HG03064 (cell line): Measurements from ENCODE around the gene CACNA2D4.

ENCODE experiments used
- ATAC-seq: cut with Tn5 transposase; IDR thresholded peaks from one replicate; pipeline ENCODE4 v1.9.1; 2021; ENCODE audit warnings: low read depth; ENCODE audit not compliant: unreplicated experiment

The CACNA2D4 gene

DNA sequence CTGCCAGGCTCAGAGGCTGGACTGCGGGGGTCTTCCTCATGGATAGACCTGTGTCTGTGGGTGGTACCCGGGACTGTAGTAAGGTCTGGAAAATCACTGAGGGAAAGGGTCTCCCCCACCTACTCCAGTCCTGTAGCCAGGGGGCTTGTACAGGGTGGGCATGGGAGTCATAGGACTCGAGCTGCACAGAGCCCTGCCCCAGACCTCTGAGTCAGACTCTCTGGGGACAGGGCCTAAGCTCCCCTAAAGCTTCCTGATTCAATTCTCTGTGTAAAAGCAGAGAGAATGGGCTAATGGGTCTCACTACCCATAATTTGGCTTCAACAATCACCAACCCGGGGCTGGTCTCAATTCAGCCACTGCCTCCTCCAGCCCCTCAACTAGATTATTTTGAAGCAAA, 71.0 kb downstream of the CACNA2D4 start:
- no peak for ATAC-seq

DNA sequence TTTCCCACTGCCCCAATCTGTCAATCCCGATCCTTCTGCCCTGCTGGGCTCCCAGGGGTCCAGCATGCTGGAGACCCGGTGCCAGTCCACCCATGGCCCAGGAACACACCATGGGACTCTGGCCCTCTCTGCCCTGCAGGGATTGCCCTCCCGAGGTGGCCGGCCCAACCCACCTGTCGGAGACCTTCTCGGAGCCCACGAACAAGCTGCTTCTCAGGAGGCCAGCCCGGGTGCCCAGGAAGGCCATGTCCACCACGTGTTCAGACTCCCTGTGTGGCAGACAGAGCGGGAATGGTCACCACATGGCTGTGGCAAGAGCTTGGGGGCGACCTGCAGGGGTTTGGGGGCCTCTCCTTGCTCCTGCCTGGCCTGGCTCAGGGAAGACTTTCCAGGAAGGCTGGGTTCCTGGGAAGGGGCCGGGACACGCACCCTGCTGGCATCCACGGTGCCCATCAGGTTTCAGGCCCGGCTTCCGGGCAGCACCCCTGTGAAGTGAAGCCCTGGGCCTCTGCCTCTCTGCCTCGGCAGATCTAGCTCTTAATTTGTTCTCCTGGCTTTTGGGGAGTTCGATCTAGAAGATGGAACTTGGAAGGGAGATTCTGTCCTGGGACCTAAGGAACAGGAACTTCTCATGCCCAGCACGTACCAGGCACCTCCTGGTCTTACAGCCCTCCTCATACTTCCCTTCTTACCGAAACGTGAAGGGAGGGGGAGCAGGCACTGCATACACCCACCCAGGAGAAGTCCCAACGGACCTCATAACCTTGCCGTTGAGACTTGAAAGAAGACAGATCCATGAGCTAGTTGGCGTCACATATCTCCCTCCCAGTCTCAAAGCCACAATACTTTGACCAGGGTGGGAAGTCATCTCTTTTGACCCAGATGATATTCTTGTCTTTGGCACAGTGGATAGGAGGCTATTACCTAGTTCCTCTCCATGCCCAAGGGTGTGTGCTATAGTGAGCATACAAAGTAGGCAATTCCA, 71.7 kb downstream of the CACNA2D4 start:
- ATAC-seq = no peak

DNA sequence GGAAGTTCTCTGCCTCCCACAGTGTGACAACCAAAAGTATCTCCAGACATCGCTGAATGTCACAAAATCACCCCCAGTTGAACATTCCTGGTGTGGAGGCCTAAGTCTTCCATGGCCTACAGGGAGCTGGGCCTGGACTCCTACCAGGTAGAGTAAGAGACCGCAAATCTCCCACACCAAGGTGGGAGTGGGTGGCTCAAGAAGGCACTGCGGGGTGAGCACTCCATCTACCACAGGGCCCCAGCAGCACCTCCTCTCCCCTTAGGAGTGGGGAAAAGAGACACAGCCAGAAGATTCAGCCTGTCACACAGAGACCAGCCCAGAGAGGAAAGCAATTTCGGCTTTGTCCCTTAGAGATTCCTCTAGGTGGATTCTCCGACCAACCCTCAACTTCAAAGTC, 72.6 kb downstream of the CACNA2D4 start:
- no peak for ATAC-seq

DNA sequence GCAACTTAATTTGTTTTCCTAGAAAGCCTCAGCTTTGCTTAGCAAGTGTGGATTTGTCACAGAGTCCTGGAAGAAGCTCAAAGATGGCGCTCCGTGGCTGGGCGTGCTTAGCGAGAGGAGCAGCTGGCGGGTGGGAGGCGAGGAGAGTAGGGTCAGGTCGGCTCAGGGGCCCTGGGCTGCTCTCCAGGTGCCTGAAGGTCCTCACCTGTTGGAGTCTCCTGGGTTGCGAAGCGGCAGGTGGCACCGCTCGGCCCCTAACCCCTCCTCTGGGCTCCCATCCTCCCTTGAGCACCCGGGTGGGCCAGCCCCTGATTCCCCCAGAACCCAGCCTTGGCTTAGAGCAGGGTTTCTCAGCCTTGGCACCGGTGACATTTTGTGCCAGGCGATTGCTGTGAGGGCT, 73.0 kb downstream of the CACNA2D4 start:
- no peak for ATAC-seq

DNA sequence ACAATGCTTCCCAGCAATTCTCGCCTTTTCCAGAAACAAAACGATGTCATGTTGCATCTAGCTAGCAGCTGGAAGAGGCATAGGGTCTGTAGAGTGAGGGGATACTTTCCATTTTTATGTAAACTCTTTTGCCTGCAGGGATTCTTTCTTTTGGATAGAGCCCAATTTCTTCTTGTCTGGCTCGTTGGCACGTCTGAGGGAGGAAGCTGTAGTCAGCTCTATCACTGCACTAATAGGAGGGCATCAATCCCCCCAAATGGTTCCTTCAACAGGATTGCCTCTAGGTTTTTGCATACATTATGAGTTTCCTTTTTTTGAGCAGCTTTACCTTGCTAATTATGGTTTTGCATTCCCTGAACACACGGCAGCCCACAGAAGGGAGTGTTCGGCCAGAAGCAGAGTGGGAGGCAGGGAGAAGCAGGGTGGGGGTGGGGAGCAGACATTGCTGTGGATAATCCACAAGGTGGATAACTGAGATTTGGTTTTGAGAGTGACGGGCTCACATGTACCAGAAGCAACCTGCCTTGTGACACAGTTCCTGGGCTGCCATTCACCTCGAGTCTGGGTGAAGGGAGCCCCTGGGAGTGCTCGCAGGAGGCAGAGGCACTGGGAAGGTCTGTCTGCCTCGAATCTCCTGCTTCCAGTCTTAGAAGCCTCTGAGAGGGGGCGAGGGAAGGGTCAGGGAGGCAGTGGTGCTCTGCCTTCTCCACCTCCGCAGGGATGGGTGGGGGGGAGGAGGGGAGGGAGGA, 73.6 kb downstream of the CACNA2D4 start:
- ATAC-seq = no peak

DNA sequence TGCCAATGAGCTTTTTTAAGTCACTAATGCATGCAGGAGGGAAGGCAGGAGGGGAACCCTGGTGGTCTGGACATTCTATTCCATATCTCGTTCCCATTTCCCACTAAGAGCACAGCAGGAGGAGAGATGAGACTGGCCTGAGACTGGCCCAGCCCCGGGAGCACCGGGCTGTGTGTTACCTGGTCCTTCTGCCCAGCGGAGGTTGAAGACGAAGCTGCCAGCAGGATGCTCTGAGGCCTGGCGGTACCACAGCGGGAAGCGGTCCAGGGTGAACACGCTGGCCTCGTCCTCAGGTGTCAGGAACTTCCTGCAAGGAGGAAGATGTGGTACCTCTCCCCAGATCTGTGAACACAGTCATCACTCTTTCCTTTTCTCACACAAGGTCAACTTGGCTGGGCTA, 74.2 kb downstream of the CACNA2D4 start:
- no peak for ATAC-seq

DNA sequence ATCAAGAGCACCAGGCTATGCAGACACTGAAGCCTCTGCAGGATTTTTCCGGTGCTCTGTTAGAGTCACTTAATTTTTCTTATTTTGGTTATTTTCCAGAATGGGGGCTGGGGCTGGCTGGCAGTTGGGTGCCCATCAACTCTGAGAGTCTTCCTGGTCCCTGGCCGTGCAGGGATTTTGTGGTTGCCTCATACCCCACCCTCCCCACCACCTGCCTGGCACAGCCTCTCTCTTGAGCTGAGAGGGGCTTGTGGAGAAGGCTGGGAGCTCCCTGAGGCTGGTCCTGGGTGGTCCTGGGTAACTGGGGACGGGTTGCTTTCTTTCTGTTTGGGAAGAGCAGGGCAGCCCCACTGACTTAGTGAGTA, 74.8 kb downstream of the CACNA2D4 start:
- no peak for ATAC-seq

DNA sequence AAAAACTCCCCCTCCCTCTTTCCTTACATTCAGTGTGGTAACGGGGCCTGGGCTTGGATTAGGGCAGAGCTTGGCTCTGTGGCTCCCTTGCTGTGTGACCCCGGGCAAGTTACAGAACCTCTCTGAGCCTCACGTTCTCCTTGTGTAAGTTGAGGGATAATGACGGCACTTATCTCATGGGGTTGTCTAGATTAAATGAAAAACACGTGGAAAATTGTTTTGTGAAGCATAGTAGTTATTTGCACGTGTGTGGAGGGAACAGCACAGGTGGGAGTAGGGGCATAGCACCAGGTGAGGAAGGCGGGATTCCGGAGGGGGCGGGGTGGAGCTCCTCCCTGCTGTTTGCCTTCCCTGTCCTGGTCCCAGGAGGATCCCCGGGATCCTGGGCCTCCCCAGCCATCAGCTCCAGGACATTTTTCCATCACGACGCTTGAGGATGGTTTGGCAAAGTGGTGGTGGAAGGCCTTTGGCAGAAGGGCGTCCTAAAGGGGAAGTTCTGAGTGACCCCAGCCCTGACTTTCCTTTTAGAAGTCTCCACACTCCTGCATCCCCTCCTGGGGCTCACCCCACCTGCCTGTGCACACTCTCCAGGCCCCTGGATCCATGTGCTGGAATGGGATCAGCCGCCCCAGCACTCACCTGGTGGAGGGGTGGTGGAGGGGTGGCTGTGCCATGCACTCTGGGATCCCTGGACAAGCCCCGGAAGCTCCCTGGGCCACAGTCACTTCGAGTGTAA, 75.4 kb downstream of the CACNA2D4 start:
- ATAC-seq = no peak

DNA sequence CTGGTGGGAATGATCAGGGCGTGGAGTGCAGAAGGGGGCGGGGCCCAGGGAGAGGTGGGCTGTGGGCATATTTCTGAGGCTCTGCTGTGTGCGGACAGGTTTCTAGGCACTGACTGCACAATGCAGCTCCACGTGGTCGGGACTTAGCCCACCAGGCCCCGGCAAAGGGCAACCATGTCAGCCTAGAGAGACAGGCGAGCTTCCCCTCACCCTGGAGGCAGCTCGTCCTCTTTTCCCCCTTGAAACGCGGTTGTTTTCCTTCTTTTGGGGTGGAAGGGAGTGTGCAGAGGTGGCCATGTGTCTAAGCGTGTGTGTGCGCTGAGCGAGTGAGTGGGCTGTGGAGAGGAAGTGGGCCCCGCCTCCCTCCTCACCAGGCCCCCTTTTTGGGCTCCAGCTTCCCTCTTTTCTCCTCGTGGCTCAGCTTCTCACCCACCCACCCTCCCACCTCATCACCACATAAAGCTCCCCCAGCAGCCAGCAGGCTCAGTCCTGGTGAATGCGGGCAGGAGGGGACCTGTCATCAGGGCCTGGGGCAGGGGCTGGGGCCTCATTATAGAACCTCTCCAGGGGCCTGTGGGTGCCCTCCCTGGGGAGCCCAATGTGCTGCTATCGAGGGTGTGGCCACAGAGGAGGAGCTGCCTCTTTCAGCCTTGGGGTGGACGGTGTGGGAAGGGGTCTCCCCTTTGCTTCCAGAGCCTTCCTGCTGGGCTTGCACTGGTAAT, 76.1 kb downstream of the CACNA2D4 start:
- no peak for ATAC-seq

DNA sequence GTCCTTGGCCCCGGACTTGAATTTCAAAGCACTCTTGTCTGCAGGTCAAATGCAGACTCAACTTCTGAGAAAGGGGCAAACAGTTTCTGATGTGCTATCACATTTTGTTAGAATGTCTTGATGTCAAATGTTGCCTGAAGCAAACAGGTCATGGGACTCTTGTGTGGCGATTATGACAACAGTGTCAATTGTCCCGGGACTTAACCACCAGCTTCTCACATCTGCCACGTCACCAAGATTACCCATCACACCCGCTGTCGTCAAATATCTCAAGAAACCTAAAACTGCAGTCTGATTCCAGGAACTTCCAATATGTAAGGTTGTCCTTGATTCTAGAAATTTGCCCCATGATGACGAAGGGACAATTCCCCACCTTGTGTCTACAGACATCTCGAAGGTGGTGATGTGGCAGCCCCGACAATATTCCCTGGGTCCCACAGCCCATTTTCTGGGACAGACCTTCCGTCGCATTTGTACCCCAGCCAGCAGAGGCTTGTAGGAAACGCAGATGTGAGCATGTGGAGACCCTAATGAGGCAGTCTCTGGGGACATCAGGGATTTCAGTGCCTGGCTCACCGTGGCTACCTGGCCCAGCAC, 76.8 kb downstream of the CACNA2D4 start:
- no peak for ATAC-seq

DNA sequence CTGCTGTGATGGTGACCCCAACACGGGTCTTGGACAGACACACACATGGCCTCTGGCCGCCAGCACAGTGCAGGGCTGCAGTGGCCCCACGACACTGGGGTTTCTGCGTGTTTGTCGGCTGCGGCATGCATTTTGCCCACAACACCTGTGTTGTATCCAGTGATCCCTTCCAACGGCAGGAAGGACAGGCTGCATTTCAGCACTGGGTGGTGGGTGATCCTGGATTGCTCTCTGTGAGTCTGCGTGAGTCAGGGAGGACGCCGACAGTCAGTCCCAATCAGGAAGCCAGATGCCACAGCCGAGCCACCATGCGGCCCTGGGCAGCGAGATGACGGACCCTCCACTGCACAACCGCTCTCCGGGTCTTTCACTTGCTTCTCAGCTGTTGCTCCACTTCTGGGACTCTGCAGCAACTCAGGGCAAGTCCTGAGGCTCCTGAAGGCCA, 77.4 kb downstream of the CACNA2D4 start:
- no peak for ATAC-seq

DNA sequence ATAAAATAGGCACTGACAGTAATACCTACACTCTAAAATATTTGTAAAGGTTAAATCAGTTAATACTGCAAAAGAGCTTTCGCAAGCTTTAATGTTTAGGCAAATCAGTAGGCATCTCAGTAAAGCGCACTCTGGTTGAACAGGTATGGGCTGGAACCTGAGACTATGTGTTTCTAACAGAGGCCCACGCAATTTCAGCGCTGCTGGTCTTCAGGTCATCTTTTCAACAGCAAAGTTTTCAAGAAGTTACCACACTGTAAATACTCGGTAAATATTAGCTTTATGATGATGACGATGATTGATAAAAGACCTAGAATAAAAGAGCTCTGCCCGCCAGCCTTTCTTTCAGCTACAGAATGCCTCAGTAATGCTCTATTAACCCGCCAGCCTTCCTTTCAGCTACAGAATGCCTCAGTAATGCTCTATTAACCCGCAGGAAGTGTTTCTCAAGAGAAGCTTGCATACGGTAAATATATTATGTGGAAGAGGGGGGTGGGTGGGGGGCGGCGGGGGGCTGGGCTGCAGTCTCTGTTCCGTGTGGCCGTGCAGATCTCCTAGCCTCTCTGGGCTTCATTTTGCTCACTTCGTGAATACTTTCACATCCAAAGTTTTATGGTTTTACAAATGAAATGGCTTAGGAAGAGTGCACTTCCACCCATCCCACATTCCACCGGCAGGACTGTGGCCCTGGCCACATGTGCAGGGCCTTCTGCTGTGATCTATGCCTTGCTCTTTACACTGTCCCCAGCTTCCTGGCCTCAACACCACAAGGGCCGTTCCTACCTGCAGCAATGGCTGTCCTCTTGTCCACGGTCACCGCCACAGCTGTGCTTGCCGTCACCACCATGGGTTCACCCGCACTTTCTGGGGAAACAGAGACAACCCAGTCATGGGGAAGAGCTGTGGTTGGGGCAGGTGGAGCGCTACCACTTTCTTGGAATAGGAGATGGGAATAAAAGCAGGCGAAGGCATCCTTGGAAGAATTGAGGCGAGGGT, 78.2 kb downstream of the CACNA2D4 start:
- no peak for ATAC-seq

DNA sequence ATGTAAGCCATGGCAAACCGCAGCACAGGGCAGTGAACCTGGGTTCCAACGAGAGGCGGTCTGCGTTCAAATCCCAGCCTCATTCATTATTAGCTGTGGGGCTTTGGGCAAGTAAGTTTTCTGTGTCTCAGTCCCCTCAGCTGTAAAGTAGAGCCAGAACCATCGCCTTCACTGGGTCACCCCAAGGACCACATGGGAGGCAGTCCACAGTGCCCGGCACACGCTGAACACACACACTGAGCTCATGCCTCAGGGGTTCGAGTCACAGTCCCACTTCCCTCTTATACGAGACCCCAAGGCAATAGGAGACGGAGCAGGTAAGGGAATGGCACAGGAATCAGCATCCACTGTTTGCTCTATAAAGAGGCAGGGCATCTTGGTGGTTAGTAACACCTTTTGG, 79.0 kb downstream of the CACNA2D4 start:
- no peak for ATAC-seq

DNA sequence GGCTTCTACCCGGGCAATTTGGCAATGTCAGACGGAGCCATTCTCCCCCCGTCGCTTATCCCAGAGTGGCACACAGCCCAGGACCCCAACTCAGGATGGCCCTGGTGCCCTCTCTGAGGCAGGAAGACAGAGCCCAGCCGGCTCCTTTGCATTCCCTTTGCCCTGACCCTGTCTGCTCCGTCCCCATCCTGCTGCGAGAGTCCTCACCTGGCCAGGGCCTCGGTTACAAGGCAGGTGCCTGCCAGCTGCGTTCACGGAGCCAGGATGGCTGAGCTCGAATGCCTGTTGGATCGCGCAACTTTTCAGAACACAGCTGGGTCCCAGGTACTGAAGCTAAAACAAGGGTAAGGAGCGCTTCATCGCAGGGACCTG, 79.5 kb downstream of the CACNA2D4 start:
- no peak for ATAC-seq

DNA sequence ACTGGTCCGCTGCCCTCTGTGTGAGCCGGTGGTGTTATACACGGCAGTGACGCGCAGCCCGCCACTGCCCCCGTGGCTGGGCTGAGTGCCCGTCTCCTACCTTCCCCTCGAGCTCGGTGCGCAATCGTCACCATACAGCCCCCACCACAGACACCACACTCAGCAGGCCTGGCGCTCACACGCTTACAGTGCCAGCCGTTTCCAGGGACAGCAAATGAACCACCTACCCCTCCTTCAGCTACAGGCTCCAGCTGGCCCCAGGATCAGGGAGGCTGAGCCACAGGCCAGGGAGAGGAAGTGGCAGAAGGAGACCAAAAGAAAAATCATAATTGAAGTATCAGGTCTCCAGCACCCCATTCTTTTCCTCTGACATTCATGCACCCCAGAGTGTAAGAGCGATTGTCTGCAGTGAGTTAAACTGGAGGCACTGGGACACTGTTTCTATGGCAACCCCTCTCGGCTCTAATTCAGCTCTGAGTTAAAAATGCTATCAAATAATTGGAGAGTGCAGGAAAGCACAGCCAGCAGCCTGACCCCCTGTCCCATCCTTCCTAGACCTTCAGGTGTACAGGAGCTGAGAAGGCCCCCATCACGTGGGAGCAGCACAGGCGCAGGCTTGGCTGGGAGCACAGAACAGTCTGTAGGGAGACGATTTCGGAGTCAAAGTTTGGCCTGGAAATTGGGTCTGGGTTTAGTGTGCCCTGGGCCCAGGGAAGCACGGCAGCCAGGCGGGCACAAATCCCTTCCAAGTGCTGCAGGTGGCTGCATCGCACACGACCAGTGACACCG, 80.1 kb downstream of the CACNA2D4 start:
- no peak for ATAC-seq

DNA sequence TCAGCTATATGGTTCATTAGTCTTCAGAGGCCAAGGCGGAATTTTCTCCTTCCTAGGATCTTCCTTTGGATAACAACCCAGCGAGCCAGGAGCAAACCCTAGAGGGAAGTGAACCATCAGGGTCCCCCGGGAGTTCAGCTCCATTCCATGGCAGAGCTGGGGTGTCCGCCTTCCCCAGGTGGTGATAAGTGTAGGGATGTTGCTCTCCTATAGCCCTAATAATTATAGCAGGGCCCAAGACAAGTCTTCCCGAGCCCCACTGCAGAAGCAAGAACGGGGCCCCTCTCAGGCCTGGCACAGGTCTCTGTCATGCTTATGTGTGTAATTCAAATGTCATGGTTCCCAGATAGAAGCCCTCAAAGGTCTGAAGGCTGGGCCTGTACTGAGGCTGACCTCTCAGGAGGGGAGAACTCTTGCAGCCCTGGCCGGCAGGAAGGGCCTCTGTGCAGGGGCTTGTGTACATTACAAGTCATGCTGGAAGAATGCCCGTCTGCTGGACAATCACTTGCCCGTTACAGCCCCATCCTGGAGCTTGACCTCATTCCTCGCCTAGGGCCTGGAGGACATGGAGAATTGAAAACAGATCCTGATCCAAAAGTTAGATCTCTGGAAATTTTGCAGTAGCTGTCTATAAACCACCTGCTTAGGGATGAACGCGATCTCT, 80.8 kb downstream of the CACNA2D4 start:
- no peak for ATAC-seq

DNA sequence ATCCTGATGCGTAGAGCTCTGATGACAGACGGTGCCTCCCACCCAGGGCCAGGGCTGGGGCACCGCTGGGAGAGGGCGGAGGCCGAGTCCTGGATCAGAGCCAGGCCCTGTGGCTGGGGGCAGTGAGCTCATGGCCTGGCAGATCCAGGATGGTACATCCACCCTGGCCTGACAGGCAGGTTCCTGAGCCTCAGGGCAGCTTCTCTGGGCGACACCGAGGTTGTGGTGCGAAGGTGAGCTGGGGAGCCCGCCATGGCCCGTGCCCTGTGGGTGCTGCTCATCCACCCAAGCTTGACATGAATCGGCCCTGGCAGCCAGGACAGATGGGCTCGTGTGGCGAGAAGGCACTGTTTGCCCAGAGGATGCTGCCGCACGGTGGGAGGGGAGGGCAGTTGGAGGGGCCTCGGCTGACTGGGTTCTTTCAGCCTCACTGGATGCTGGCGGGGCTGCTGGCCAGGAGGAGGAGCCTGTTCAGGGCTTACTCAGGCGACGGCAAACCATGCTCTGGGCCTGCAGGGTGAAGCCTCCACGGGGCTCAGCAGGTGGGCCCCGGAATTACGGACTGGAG, 81.5 kb downstream of the CACNA2D4 start:
- ATAC-seq = no peak
